ENCODE measurements around the gene CHIC2.

GRCh38 chr4:54025582-54025981 lies 38.8 kb downstream of the CHIC2 start:
- no peak for TF ChIP-seq CTCF (IDR thresholded peaks at IDR 0.05; ENCODE audit: insufficient read depth, low read length)
- TF ChIP-seq REST (IDR thresholded peaks at IDR 0.05; ENCODE audit: insufficient replicate concordance, low read depth), result no peak
- TF ChIP-seq GABPA (IDR thresholded peaks at IDR 0.05; ENCODE audit: low read depth), result no peak
